GM19099 (cell line): Measurements from ENCODE around the gene FAM200C.

ENCODE experiments used
- POLR2A ChIP-seq: IDR thresholded peaks from 3 replicates; pipeline ENCODE4 v1.6.1; 2011; ENCODE audit warnings: low read depth; ENCODE audit not compliant: insufficient read length; ENCODE audit errors: extremely low read depth

FAM200C gene

DNA sequence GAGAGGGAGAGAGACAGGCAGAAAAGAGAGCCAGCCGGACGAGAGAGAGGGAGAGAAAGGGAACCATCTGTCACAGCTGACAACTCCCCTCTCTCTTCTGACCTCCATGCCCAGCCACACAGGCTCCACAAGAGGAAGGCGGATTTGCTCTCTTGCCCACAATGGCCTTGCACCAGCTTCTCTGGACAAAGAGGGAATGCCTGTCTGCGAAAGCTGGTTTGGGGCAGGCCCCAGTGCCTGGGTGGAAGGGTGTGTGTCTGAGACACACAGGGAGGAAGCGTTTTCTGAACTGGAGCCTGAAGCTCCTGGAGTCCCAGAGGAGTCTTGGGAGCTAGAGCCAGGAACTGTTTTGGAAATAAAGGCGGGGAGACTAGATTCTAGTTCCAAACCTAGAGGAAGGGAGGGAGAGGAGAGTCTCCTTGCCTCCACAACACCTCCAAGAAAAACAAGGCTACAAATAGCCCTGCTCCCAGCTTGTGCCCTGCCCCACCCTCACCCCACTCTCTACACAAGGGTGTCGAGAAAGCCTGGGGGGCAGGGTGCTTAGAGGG lies 41.9 kb downstream of the FAM200C start:
- no peak for TF ChIP-seq POLR2A

DNA sequence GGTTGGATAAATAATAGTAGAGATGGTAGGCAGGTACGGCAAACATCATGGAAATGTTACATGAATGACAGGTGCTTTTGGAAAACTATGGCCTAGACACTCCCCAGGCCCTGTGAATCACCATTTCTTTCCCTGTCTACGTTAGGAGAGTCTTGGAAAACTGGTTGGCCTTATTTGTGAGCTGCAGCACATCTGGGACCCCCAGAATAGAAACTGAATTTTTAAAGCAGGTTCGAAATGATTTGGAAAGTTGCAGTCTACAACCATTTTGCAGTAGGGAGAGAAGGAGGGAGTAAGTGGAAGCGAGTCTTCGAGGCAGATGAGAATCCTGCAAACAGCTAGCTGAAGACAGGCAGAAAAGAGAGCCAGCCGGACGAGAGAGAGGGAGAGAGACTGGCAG lies 42.5 kb downstream of the FAM200C start:
- no peak for TF ChIP-seq POLR2A

DNA sequence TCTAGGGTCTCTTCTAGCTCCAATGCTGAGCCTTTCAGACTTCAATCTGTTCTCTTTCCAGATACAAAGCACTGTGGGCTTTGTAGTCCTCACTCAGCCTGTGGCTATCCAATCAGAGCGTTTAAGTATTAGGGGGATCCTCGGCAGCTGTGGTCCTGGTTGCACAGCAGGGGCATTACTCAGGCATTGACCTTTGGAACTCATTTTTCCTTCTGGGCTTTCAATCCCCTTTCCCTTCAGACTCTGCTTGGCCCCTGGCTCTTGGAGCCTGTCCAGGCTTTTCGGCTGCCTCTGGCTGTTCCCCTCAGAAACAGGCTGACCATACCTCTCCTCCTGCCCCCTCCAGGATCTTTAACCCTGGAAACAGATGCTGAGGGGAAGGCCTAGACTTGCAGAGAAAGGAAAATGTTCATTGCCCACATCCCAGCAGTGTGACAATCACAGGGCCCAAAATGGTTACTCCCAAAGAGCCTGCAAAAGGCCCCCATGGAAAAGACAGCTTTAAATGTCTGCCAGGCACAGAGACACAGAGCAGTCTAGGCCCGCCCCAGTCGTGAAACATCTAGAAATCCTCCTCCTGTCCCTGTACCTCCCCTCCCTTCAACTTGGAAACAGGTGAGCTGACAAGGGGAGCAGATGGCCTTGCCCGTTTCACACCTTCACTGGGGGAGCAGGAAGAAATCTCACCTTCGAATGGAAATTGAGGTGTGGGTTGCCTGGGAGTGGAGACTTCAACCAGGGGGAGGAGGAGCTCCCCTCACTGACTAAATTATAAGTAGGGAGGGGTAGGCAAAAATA lies 43.1 kb downstream of the FAM200C start:
- no peak for TF ChIP-seq POLR2A

DNA sequence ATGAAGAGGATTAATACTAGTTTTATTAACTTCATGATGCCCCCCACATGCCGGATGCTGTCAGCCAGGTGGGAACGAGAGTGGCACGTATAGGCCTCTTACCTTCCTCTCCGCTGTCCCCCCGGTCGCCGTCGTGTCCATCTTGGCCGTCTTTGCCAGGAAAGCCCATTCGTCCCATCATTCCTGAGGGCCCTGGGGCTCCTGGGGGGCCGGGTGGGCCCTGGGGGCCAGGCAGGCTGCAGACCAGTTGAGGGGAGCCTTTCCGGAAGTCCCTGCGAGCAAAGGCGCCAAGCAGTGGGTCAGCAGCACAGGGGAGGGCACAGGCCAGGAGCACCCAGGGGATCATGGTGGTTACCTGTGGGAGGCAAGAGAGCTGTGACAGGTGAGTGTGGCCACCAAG lies 45.2 kb downstream of the FAM200C start:
- no peak for TF ChIP-seq POLR2A

DNA sequence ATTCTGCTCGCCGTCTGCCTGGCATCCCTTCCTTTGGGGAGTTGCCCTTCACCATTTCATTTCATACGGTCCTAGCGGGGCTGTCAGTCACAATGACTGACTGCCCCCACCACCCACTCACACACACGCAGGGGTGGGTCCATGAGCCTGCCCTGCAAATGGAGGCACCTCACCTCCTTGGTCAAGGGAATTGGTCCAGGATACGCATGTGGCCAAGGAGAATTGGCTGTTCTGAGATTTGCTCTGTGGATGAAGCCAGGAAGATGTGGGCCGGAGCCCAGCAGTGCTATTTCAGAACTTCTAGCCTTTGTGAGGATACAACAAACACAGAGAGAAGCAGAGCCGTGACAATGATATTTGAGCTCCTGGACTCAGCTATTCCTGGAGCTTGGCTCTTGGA lies 46.5 kb downstream of the FAM200C start:
- TF ChIP-seq POLR2A, result no peak

DNA sequence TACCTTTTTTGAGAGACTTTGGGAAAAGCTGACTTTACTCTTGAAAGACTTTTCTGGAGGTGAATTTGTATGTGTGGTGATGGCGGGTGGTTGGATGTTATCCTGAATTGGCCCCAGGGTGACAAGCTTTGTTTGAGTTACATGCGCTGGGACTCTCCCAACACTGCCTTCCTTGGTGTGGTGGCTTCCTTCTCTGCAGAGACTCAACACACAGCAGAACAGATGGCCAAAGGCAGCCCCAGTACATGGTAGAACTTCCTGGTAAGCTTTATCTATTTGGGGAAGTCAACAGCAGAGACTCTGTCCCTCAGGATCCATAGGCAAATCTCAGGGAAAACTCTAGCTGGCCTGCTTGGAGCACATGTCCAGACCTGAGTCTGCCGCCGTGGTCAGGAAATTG lies 47.5 kb downstream of the FAM200C start:
- no peak for TF ChIP-seq POLR2A

DNA sequence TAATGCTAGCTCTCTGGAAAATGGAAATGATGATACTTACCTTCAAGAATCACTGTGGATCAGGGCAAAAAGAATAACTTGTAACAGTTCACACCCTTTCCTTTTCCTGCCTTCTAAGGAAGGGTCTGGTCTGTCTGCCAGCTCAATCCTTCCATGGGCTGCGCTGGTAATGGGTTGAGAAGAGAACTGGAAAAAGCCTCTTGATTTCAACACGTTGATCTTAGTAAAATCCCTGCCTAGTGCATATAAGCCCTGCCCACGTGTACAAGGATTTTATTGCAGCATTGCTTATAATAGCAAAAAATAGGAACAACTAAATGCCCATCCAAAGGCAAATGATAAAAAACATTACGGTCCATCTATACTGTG lies 49.9 kb downstream of the FAM200C start:
- no peak for TF ChIP-seq POLR2A

DNA sequence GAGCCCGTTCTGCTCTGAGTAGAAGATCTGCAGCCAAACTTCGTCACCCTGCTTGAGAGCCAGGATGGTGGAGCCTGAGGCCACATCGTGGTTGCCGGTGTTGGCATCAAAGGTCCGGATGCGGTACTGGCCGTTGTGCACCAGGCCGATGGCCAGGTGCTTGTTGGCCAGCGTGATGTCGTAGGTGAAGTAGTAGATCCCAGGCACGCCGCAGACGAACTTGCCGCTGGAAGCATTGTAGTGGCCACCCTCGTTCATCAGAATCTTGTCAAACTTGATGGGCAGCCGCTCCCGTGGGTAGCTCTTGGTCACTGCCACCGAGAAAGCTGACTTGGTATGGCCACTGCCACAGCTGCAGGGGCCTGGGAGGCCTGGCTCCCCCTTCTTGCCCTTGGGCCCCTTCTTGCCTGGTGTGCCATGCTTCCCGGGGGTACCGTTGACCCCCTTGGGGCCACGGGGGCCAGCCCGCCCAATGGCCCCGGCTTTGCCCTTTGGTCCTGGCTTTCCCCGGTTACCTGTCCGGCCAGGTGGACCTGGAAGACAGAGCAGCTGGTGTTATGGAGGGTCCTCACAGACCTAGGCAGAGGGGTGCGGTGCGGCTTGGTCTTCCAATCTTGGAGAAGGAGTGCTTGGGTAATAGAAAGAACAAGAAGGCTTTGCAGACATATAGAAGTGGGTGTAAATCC lies 50.5 kb downstream of the FAM200C start:
- no peak for TF ChIP-seq POLR2A

DNA sequence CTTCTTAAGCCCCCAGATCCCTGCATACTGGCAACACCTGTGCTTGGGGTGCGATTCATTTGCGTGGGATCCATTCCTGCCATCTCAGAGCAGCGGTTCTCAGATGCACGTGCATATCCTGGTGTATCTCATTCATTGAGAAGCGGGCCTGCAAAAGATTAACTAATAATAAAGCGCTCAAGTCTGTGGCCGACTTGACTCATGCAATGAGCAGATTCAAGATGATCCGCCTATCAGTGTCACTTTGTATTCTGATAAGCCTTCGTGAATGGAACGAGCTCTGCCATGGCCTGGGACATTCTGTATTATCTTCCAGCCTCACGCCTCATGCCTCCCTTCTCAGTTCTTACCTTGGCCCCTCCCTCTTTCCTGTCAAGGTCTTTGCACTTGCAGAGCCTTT lies 51.8 kb downstream of the FAM200C start:
- TF ChIP-seq POLR2A, result no peak

DNA sequence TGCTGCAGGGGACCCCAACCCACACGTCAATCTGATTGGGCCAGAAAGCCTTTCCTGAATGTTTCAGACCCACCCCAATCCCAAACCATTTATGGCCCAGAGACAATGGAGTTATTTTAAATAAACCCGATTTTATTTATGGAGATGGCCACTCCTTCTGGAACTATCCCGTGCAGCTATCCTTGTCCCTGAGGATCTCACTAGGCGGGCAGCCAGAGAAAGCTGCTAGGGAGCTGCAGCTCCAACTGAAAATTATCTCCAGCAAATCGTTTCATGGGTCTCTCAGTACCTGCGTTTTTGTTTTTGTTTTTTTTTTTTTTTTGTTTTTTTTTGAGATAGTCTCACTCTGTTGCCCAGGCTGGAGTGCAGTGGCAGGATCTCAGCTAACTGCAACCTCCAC lies 52.4 kb downstream of the FAM200C start:
- no peak for TF ChIP-seq POLR2A
